ENCODE measurements around the gene EFHC1. TPM values are rescaled to one million over a fixed set of nuclear protein-coding genes. Genes with fewer than 3 reads are reported as not detected.
A peak's percentile ranks its signal among the peaks of the same experiment; 100 is the strongest.

Gene EFHC1
- total RNA-seq, 6 experiments from 2014 or later, result 3.6 to 10.4 (median 6.0) TPM

- intact Hi-C loops (cut with DNase I), result no loop called here
- no peak for TF ChIP-seq CTCF (IDR thresholded peaks at IDR 0.05)
- no peak for TF ChIP-seq POLR2A (IDR thresholded peaks at IDR 0.05)
- H3K27me3 ChIP-seq, result no peaks in the 10 kb centered on the region
- no peaks in the 10 kb centered on the region for H3K36me3 ChIP-seq
- H3K4me1 ChIP-seq, result peaks cover 0 to 11% (median 4%) of the 10 kb centered on the region in 4 donors
- WGBS (ENCODE audit: insufficient coverage, low coverage, low lambda C conversion rate, missing lambda C conversion rate), result 59% methylated on average over 3 of the region's 3 CpGs
- no peaks in the 10 kb centered on the region for H3K9me3 ChIP-seq
- ATAC-seq (no peak), DNase-seq (no peak)
- peak overlapping the region in 2 of 3 donors; percentile 8 to 45 for H3K27ac ChIP-seq
- H3K4me3 ChIP-seq, result no peak overlapping the region
These were observed 73.5 kb downstream of the EFHC1 start for GRCh38 chr6:52493669-52494068.

- H3K36me3 ChIP-seq, result no peaks in the 10 kb centered on the region
These were observed 74.3 kb downstream of the EFHC1 start for GRCh38 chr6:52494298-52495072.

GRCh38 chr6:52495922-52496321, 75.8 kb downstream of the EFHC1 start:
- H3K9me3 ChIP-seq, result no peaks in the 10 kb centered on the region
- 78% methylated on average over 2 of the region's 3 CpGs for WGBS (ENCODE audit: insufficient coverage, low coverage, low lambda C conversion rate, missing lambda C conversion rate)
- no peaks in the 10 kb centered on the region for H3K36me3 ChIP-seq
- H3K4me1 ChIP-seq, result peaks cover 0 to 11% (median 4%) of the 10 kb centered on the region in 4 donors
- TF ChIP-seq POLR2A (IDR thresholded peaks at IDR 0.05), result no peak
- peak in 1 of 4 donors; percentile 27 for TF ChIP-seq CTCF (IDR thresholded peaks at IDR 0.05)
- peak; percentile 21 to 56 (median 44) for ATAC-seq
- no peak overlapping the region for H3K27ac ChIP-seq
- no peaks in the 10 kb centered on the region for H3K27me3 ChIP-seq
- intact Hi-C loops (cut with DNase I), result no loop called here
- H3K4me3 ChIP-seq, result no peak overlapping the region
- DNase-seq, result no peak

More at GRCh38 chr6:52494298-52495072, 74.3 kb downstream of the EFHC1 start:
- intact Hi-C loops (cut with DNase I), result no loop called here
- Histone ChIP-seq H3K9me3 (no peaks in the 10 kb centered on the region), H3K27me3 (no peaks in the 10 kb centered on the region), H3K27ac (peak overlapping the region in 2 of 3 donors; percentile 8 to 45), H3K4me3 (no peak overlapping the region), H3K4me1 (peaks cover 0 to 11% (median 4%) of the 10 kb centered on the region in 4 donors)
- WGBS (ENCODE audit: insufficient coverage, low coverage, low lambda C conversion rate, missing lambda C conversion rate), result 86% methylated on average over 6 of the region's 7 CpGs
- DNase-seq, result no peak
- TF ChIP-seq POLR2A (IDR thresholded peaks at IDR 0.05), result peak; percentile 23
- TF ChIP-seq CTCF (IDR thresholded peaks at IDR 0.05), result no peak
- peak; percentile 79 to 88 (median 86) for ATAC-seq

- Histone ChIP-seq H3K36me3 (no peaks in the 10 kb centered on the region), H3K4me3 (no peak overlapping the region), H3K27ac (no peak overlapping the region), H3K9me3 (no peaks in the 10 kb centered on the region), H3K4me1 (peaks cover 0 to 11% (median 4%) of the 10 kb centered on the region in 4 donors), H3K27me3 (no peaks in the 10 kb centered on the region)
- WGBS (ENCODE audit: insufficient coverage, low coverage, low lambda C conversion rate, missing lambda C conversion rate), result 85% methylated on average over 1 of the region's 2 CpGs
- DNase-seq, result no peak
- intact Hi-C loops (cut with DNase I), result no loop called here
- ATAC-seq, result no peak
- TF ChIP-seq CTCF (IDR thresholded peaks at IDR 0.05) (no peak), POLR2A (IDR thresholded peaks at IDR 0.05) (no peak)
These were observed 76.5 kb downstream of the EFHC1 start for GRCh38 chr6:52496631-52497030.
